Activated CD4-positive, CD25-positive, alpha-beta regulatory T cell treated with anti-CD3 and anti-CD28 coated beads, Interleukin-2, amount 50 U/mL, for 16 hours (primary cell): ENCODE measurements around the gene B3GNT3.

Experiments used
- DNase-seq: peaks from one replicate; pipeline ENCODE4 v3.0.0-alpha.2; 2020; ENCODE audit warnings: low read depth, low spot score

The B3GNT3 gene

DNA sequence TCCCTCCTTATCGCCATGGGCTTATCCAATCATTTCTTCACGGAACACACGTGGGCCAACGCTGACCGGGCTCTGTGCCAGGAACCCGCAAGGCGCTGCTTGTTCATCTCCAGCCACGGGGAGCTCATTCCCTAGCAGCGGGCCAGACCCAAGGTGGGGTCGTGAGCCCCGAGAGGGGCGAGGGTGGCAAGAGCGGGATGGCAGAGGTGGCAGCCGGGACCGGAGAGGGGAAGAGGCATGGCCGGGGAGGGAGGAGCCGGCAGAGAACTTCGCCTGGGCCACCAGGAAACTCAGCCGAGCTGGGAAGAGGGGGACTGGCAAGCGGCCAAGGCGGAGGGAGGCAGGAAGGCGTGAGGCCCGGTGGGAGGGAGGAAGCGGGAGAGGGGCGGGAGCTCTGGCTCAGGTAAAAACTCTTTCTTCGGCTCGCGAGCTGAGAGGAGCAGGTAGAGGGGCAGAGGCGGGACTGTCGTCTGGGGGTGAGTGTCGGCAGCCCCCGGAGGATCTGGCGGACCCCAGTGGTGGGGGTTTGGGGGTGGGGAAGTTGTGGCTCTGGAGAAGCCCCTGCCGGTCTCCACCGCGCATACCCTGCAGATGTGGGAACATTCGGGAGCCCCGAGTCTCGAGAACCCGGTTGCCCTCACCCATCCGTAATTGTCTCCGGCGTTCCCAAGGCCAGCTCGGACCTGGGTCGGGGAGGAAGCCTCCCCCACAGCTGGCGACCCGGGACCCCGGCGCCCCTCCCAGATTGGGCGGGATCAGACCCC, at the start of gene B3GNT3:
Gene B3GNT3 (plus strand): TSS at position 408 of the 764 bp plus-strand sequence. CDS start 12,670 bp downstream, outside the sequence.
- DNase-seq: no peak

- DNase-seq: peak; percentile 91
Measured at GRCh38 chr19:17747205-17748098, 47.5 kb upstream of the B3GNT3 start.

GRCh38 chr19:17748884-17749638, 45.9 kb upstream of the B3GNT3 start:
- DNase-seq: no peak

DNA sequence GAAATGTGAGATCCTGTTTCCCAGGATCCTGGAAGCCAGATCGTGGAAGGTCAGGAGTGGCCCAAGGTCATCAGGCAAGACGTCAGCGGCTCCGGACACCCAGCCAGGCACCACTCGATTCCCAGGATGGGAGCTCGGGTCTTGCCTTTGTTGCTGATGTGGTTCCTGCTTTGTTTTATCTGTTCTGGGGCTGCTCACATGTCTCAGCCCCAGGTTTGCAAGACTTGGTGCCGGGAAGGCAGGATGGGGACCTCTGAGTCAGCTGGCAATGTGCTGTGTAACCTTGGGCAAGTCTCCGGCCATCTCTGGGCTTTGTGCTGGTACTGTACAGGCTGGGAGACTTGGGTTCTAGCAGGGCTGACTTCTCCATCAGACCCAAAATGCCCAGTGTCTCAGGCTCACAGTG, 45.0 kb upstream of the B3GNT3 start:
- DNase-seq: no peak

GRCh38 chr19:17751103-17751911, 43.6 kb upstream of the B3GNT3 start, which contains the start of gene FCHO1:
TSS of gene FCHO1 (plus strand) at chr19:17751477. CDS start at chr19:17755165, 3,688 bp downstream.
- peak; percentile 74 for DNase-seq

DNA sequence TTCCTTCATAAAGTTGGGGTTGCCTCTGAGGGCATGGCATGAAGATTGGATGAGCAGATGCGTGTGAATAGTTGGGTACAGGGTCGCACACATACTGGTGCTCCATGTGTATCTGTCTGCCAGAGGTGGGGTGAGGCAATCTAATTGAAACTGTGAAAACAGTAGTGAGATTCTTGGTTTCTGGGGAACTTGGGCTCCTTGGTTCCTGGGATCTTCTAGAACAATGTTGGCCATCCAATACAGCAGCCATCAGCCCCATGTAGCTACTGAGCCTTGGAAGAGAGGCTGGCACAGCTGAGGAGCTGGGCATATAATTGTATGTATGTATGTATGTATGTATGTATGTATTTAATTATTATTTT, 43.0 kb upstream of the B3GNT3 start:
- no peak for DNase-seq

DNA sequence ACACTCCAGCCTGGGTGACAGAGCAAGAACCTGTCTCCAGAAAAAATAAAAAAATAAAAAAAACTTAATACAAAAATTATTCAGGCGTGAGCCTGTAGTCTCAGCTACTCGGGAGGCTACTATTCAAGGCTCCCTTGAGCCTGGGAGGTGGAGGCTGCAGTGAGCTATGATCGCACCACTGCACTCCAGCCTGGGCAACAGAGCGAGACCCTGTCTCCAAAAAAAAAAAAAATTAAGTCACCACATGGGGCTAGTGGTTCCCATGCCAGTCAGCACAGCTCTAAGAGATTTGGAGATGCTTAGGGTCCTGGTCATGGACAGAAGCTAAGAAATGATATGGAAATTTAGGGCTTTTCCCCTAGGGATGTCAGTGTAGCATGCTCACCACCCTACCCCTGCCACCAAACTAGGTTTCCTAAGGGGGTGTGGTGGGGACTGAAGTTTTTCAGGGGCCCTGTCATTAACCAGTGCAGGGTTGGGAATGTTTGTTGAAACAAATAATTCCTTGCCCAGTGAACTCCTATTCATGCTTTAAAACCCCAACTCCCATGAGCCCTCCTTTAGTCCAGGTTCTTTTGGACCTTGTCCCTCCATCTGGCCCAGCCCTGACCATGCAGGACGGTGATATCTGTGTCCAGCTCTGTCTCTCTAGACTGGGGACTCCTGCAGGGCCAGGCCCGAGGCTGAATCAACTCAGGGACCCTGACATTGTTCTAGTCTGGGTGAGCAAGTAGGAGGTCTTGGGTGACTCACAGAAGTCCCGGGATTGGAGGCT, 41.9 kb upstream of the B3GNT3 start:
- no peak for DNase-seq

DNA sequence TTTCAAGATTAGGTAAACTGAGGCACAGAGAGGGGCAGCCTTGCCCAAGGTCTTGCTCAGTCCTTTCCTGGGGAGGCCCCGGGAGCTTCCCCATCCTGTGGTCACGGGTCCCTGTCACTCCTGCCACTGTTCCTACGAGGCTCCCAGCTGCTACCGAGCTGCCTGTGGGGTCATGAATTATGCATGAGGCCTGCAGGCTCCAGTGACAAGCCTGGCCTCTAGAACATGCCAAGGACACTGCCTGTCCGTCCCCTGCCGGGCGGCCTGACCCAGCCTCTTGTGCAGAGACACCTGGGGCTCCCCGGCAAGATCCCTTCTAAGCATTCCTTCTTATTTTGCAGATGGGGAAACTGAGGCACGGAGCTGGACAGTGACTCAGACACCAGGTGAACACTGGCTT, 41.0 kb upstream of the B3GNT3 start:
- DNase-seq: no peak

- DNase-seq: no peak
Measured at GRCh38 chr19:17754634-17755442, 40.1 kb upstream of the B3GNT3 start.

- DNase-seq: no peak
Measured at GRCh38 chr19:17755443-17755890, 39.5 kb upstream of the B3GNT3 start.

DNA sequence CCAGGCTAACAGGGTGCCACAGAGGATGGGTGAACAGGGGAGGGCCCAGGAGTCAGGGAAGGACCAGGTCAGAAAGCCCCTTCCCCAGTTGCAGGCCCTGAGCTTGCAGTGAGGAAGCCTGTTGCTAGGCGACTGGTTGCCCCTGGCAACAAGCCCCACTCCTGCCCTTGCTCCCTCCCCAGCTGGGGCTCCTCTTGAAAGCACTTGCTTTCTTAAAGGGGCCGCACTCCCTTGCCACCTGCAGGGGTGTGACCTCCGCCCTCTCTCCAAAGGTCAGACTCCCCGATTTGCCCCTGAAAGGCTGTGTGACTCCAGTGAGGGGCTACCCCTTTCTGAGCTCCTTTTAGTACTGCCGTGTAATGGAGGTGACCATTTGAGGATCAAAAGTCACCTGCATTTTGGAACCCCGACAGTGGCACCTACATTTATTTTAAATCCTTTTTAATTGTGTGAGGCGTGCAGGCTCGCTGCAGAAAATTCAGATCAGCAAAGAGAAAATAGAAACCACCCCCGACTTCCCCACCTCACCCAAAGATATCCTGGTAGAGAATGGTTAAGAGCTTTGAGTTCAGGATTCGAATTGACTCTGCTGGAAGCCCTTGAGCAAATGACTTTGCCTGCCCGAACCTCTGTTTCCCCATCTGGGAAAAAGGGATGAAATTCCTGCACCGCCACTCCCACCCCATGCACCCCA, 38.8 kb upstream of the B3GNT3 start:
- DNase-seq: no peak

DNA sequence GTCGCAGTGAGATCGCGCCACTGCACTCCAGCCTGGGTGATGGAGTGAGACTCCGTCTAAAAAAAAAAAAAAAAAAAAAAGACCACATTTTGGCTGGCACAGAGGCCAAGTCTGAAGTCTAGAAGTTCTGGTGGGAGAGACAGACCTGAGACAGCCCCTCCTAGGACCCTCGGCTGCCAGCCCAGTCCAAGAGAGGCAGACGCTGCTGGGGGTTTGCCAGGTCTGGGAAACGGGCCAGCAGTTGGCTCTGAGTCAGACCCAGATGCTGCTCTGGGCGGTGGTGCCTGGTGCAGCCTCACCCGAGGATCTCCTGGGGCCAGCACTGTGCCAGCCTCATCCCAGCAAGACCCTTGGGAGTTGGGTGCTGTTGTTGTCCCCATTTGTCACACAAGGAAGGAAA, 37.8 kb upstream of the B3GNT3 start:
- DNase-seq: no peak

DNA sequence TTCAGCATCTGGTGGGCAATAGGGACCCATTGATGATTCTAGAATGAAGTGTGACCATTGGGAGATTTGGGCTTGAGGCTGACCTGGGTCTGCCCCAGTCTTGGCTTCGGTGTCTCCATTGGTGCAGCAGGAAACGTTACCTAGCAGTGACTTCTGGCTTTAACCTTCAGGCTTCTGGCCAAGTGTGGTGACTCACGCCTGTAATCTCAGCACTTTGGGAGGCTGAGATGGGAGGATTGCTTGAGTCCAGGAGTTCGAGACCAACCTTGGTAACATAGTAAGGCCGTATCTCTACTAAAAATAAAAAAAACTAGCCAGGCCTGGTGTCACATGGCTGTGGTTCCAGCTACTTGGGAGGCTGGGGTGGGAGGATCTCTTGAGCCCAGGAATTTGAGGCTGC, 36.4 kb upstream of the B3GNT3 start:
- DNase-seq: no peak

DNA sequence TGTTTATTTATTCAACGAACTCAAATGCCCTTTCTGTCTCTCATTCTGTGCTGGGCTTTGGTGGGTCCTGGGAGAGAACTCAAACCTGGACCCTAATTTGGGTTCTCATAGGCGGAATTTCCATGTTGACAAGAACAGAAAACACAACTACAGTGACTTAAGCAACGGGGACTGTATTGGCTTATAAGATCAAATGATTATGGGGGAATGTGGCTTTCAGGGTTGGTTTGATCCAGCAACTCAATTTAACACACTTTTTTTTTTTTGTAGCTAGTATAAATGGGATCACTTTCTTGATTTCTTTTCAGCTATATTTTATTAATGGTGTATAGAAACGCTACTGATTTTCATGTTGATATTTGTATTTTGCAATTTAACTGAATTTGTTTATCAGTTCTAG, 33.8 kb upstream of the B3GNT3 start:
- DNase-seq: no peak

DNA sequence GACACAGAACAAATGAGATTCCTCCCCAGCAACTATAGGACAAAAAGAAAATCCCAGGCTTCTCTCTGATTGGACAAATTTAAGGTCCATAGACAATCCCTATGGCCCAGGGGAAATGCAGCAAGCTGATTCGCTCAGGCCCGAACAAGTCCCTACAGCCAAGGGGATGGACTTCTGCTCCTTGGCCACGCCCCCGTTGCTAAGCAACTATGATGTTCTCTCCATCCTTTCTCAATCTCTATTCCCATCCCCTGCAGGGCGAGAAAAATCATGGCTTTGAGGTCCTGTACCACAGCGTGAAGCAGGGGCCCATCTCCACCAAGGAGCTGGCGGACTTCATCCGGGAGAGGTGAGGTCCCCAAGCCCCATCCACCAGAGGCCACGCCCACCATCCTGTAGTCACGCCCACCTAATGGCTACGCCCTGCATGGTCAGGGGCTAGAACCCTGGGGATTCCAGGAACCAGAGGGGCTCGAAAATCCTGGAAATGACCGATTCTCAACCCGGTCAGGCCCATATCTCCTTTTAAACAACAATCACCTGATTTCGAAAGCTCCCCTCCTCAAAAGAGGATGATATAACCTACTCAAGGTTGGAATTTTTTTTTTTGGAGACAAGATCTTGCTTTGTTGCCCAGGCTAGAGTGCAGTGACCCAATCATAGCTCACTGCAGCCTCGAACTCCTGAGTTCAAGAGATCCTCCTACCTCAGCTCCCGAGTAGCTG, 32.3 kb upstream of the B3GNT3 start:
- no peak for DNase-seq

DNA sequence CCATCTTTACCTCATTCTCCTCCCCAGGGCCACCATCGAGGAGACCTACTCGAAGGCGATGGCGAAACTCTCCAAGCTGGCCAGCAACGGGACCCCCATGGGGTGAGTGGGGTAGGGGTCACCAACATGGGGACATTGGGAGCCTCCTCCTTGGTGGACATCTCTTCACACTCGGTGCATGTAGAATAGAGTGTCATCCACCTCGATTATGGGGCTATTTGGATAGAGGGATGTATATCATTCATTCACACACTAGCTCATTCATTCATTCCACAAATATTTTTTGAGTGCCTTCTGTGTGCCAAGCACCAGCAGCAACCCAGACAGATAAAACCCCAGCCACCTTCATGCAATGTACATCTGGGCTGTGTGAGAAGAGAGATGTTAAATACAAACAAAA, 30.6 kb upstream of the B3GNT3 start:
- no peak for DNase-seq

DNA sequence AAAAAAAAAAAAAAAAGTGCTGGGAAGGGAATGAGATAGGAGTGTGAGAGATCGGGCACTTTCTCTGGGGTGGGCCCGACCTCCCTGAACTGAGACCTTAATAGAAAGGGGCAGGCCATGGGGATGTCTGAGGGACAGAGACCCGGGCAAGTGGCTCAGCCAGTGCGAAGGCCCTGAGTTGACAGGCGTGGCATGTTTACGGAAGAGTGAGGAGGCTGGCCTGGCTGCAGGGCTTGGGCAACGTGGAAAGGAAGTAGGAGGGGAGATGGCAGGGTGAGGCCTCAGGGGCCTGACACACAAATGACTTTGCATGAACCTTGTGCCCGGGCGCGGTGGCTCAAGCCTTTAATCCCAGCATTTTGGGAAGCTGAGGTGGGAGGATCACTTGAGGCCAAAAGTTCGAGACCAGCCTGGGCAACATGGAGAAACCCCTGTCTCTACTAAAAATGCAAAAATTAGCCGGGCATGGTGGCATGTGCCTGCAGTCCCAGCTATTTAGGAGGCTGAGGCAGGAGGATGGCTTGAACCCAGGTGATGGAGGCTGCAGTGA, 29.8 kb upstream of the B3GNT3 start:
- DNase-seq: no peak
